K562 (cell line): ENCODE results near the gene PDLIM7. TPM values are rescaled to one million over a fixed set of nuclear protein-coding genes. Genes with fewer than 3 reads are reported as not detected.

ENCODE experiments used
- CHD1 ChIP-seq: fragments of 200-600 bp; sonication (generic); IDR thresholded peaks from one replicate; pipeline ENCODE4 v1.6.1; 2012; ENCODE audit warnings: mild to moderate bottlenecking, moderate library complexity, low read length, inconsistent platforms
- GATA2 ChIP-seq: sonication (generic); formaldehyde crosslinking; IDR thresholded peaks from 2 replicates; pipeline ENCODE4 v1.4.0; 2020; ENCODE audit warnings: mild to moderate bottlenecking, missing genetic modification reagents
- MTA1 ChIP-seq: fragments of 450-650 bp; IDR thresholded peaks from 2 replicates; pipeline ENCODE4 v1.6.1; 2017; ENCODE audit warnings: borderline replicate concordance
- MTA2 ChIP-seq: fragments of 450-650 bp; IDR thresholded peaks from 2 replicates; pipeline ENCODE4 v1.6.1; 2016; ENCODE audit warnings: low read depth
- NBN ChIP-seq: fragments of 450-650 bp; IDR thresholded peaks from 2 replicates; pipeline ENCODE4 v1.6.1; 2016; ENCODE audit warnings: low read depth, mild to moderate bottlenecking
- NFE2 ChIP-seq: IDR thresholded peaks from 2 replicates; pipeline ENCODE4 v1.6.1; 2014; ENCODE audit warnings: antibody characterized with exemption, low read depth
- POLR2AphosphoS2 ChIP-seq: IDR thresholded peaks from 2 replicates; pipeline ENCODE4 v1.6.1; 2012; ENCODE audit warnings: low read length, improper control_type of control experiment
- POLR2H ChIP-seq: IDR thresholded peaks from 2 replicates; pipeline ENCODE4 v1.6.1; 2016; ENCODE audit warnings: missing genetic modification characterization, low read depth, mild to moderate bottlenecking, control low read depth, missing compliant biosample characterization, moderate library complexity
- RBM34 ChIP-seq: fragments of 200-400 bp; formaldehyde crosslinking; IDR thresholded peaks from 2 replicates; pipeline ENCODE4 v1.6.1; 2018; ENCODE audit warnings: low read length, borderline replicate concordance; ENCODE audit not compliant: insufficient read depth
- RBM39 ChIP-seq: fragments of 200-400 bp; formaldehyde crosslinking; optimal IDR thresholded peaks from 2 replicates; pipeline ENCODE3; 2018; ENCODE audit warnings: low read depth, low read length
- SIRT6 ChIP-seq: IDR thresholded peaks from one replicate; pipeline ENCODE4 v1.6.1; 2012; ENCODE audit warnings: low read depth, mild to moderate bottlenecking, control low read depth, inconsistent platforms, low read length, moderate library complexity
- SP1 ChIP-seq: sonication (generic); formaldehyde crosslinking; IDR thresholded peaks from 2 replicates; pipeline ENCODE4 v1.8.1; 2022; ENCODE audit warnings: mild to moderate bottlenecking, missing genetic modification reagents
- SUPT5H ChIP-seq: fragments of 450-650 bp; IDR thresholded peaks from 2 replicates; pipeline ENCODE4 v1.6.1; 2016
- TEAD4 ChIP-seq, 2 experiments: sonication (generic) in 1 of 2; formaldehyde crosslinking in 1 of 2; IDR thresholded peaks; 2 replicates each; pipeline versions ENCODE4 v1.6.1 to v1.8.0; 2012 to 2022; ENCODE audit warnings: borderline replicate concordance in 1 of 2, inconsistent platforms in 1 of 2, low read length in 1 of 2, mild to moderate bottlenecking in 1 of 2, missing genetic modification reagents in 1 of 2
- TOE1 ChIP-seq, 2 experiments: fragments of 450-650 bp in 1 of 2; sonication (generic) in 1 of 2; formaldehyde crosslinking in 1 of 2; IDR thresholded peaks; 2 replicates each; pipeline versions ENCODE4 v1.7.1 to v1.8.0; 2016 to 2022; ENCODE audit warnings: borderline replicate concordance in 2 of 2, mild to moderate bottlenecking in 2 of 2, antibody characterized with exemption in 1 of 2, inconsistent platforms in 1 of 2, low read depth in 1 of 2, missing genetic modification reagents in 1 of 2, moderate library complexity in 1 of 2
- XRCC5 ChIP-seq: fragments of 200-400 bp; formaldehyde crosslinking; IDR thresholded peaks from 2 replicates; pipeline ENCODE4 v1.6.1; 2017; ENCODE audit warnings: low read depth, mild to moderate bottlenecking, low read length
- polyA plus RNA-seq, 8 experiments: library from polyadenylated mRNA; depleted of rRNA in 4 of 8; stranded (reverse) in 5 of 8; unstranded in 3 of 8; fragments of >200 nt; fragmentation: Nextera tagmentation in 2 of 8; fragmentation: Illumina TruSeq in 1 of 8; extraction: Ambion mirVana in 2 of 8; extraction: Trizol in 1 of 8; gene quantifications; 2 replicates each; pipeline versions ENCODE4 v1.2.1 to v1.2.3, GENCODE V29; 2011 to 2014; ENCODE audit warnings: inconsistent platforms in 1 of 8, missing spikeins in 1 of 8
- total RNA-seq, 7 experiments: library from RNA; depleted of rRNA in 6 of 7; stranded (reverse); fragments of >200 nt in 6 of 7; fragmentation: Illumina TruSeq in 2 of 7; extraction: Trizol in 2 of 7; gene quantifications; 2 replicates each; pipeline versions ENCODE4 v1.2.1 to v1.2.3, GENCODE V29; 2011 to 2021; ENCODE audit warnings: low replicate concordance in 1 of 7
- TF ChIP-seq, protein P1 (sequence below): sonication (generic); formaldehyde crosslinking; IDR thresholded peaks from 2 replicates; pipeline ENCODE4 v1.8.0; 2023; ENCODE audit warnings: mild to moderate bottlenecking, missing genetic modification reagents
- TF ChIP-seq, protein P2 (sequence below), 2 experiments: fragments of 250-450 bp in 1 of 2; fragments of 450-650 bp in 1 of 2; sonication (Bioruptor Pico) in 1 of 2; IDR thresholded peaks; 2 replicates each; pipeline versions ENCODE4 v1.6.1 to v1.8.0; 2016 to 2021; ENCODE audit warnings: mild to moderate bottlenecking in 2 of 2, moderate library complexity in 2 of 2, missing compliant biosample characterization in 1 of 2, missing genetic modification characterization in 1 of 2
- TF ChIP-seq, protein P3 (sequence below): sonication (generic); formaldehyde crosslinking; IDR thresholded peaks from 2 replicates; pipeline ENCODE4 v1.5.0; 2020; ENCODE audit warnings: missing genetic modification reagents
- TF ChIP-seq, protein P4 (sequence below): IDR thresholded peaks from 2 replicates; pipeline ENCODE4 v1.6.1; 2016; ENCODE audit warnings: missing genetic modification characterization, missing compliant biosample characterization

Gene PDLIM7
- total and polyA plus RNA-seq, 9 of the 15 experiments (the other 6 are each of a cell fraction or from before 2014, with no cell fraction given): 2.1 to 124 (median 32.6) TPM

DNA sequence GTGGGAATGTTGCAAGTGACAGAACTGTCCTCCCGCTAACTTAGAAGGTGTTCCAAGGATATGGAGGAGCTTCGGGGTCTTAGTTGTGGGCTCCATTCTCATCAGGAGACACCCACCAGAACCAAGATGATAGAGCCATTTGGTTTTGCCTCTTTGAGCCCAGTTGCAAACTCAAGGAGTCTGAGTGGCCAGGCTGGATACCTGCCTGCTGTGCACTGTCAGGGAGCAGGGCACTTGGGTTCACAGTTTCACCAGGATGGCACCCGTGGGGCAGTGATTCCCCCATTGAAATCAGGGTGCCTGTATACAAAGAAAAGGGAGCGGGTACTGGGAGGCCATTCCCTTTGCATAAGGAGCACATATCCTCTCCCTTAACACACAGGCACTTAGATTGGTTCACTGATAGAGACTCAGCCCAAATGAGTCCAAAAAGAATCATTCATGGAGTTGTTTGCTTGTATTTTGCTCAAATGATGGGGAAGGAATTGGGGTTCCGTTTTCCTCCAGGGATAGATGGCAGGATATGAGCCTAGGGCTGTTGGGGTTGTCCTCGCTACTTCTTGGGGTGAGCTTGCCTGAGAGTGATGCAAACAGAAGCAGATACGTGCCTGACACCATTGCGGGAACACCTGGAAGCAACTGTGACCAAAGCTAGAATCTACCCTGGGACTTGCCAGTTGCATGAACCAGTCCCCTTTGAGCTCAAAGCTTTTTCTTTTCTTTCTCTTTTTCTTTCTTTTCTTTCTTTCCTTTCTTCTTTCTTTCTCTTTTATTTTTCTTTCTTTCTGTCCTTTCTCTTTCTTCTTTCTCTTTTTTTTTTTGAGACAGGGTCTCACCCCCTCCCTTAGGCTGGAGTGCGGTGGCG lies 52.1 kb downstream of the PDLIM7 start (continued):
- TF ChIP-seq, protein P1, sequence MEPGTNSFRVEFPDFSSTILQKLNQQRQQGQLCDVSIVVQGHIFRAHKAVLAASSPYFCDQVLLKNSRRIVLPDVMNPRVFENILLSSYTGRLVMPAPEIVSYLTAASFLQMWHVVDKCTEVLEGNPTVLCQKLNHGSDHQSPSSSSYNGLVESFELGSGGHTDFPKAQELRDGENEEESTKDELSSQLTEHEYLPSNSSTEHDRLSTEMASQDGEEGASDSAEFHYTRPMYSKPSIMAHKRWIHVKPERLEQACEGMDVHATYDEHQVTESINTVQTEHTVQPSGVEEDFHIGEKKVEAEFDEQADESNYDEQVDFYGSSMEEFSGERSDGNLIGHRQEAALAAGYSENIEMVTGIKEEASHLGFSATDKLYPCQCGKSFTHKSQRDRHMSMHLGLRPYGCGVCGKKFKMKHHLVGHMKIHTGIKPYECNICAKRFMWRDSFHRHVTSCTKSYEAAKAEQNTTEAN: 0 out of 2 replicates have a peak, but pooled peaks have one; percentile 2
- TF ChIP-seq RBM34 (no peak), MTA1 (0 out of 2 replicates have a peak, but pooled peaks have one; percentile 19), SUPT5H (peak; percentile 34), NBN (0 out of 2 replicates have a peak, but pooled peaks have one; percentile 31), SIRT6 (peak; percentile 23), SP1 (CRISPR knock-in tag) (peak; percentile 18; the same call in 1 of the 2 replicates), TOE1 (IDR thresholded peaks at IDR 0.05; ENCODE audit: borderline replicate concordance) (no peak), TOE1 (CRISPR knock-in tag; IDR thresholded peaks at IDR 0.05; ENCODE audit: borderline replicate concordance, low read depth) (no peak), MTA2 (0 out of 2 replicates have a peak, but pooled peaks have one; percentile 34), POLR2AphosphoS2 (peak; percentile 61), XRCC5 (peak; percentile 56; the same call in 1 of the 2 replicates), CHD1 (no peak), TEAD4 (IDR thresholded peaks at IDR 0.05; ENCODE audit: low read length) (peak; percentile 7; the same call in 1 of the 2 replicates), TEAD4 (CRISPR knock-in tag; IDR thresholded peaks at IDR 0.05; ENCODE audit: borderline replicate concordance) (no peak), RBM39 (peak; percentile 20), POLR2H (peak; percentile 54), GATA2 (peak; percentile 73), NFE2 (no peak)
- TF ChIP-seq, protein P2, sequence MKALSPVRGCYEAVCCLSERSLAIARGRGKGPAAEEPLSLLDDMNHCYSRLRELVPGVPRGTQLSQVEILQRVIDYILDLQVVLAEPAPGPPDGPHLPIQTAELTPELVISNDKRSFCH (CRISPR knock-in tag; IDR thresholded peaks at IDR 0.05): no peak
- TF ChIP-seq, protein P2 (tag; IDR thresholded peaks at IDR 0.05): no peak
- TF ChIP-seq, protein P3, sequence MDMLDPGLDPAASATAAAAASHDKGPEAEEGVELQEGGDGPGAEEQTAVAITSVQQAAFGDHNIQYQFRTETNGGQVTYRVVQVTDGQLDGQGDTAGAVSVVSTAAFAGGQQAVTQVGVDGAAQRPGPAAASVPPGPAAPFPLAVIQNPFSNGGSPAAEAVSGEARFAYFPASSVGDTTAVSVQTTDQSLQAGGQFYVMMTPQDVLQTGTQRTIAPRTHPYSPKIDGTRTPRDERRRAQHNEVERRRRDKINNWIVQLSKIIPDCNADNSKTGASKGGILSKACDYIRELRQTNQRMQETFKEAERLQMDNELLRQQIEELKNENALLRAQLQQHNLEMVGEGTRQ: no peak
- TF ChIP-seq, protein P4, sequence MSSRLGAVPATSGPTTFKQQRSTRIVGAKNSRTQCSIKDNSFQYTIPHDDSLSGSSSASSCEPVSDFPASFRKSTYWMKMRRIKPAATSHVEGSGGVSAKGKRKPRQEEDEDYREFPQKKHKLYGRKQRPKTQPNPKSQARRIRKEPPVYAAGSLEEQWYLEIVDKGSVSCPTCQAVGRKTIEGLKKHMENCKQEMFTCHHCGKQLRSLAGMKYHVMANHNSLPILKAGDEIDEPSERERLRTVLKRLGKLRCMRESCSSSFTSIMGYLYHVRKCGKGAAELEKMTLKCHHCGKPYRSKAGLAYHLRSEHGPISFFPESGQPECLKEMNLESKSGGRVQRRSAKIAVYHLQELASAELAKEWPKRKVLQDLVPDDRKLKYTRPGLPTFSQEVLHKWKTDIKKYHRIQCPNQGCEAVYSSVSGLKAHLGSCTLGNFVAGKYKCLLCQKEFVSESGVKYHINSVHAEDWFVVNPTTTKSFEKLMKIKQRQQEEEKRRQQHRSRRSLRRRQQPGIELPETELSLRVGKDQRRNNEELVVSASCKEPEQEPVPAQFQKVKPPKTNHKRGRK: peak; percentile 92
